Stimulated activated CD8-positive, alpha-beta memory T cell treated with anti-CD3 and anti-CD28 coated beads, Interleukin-15, amount 100 ng/mL, for 24 hours (primary cell): ENCODE data around the gene PCBP2.
"Not testable (repeated sequence)": the region's sequence is repeated elsewhere in the genome, so short reads cannot be mapped to it uniquely, and the experiment has no call there.

Source experiments
- DNase-seq: peaks from one replicate; pipeline ENCODE4 v3.0.0-alpha.2; 2020; ENCODE audit warnings: low read depth

The PCBP2 gene

DNA sequence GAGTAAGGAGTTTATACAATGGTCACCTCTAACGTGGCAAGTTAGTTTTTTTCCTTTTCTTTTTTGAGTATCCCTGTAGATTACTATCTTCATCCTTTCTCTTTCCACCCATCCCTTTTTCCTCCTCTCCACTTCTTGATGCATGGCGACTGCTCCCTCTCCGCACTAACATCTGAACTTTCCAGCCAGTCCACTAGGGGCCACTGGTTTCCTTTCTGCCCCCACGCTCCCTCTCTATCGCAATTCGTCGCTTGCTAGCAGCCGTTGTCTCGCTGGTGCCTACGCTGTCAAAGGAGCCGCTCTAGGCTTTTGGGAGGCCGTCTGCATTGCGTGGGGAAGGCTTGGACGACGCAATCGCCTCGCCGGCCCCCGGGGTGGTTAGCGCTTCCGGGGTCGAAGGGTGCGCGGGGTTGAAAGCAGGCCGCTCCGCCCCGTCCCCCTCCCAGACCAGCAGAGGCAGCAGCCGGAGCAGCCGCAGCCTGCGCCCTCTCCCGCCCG is at the start of gene PCBP2:
PCBP2 (plus strand) TSS at position 442 of the 498 bp plus-strand sequence. CDS start 2,699 bp downstream, outside the sequence.
- DNase-seq = peak; percentile 87

GRCh38 chr12:53402351-53402750 is 49.6 kb upstream of the PCBP2 start:
- DNase-seq = not testable (repeated sequence)

- DNase-seq = no peak
These were observed 49.0 kb upstream of the PCBP2 start for GRCh38 chr12:53402871-53403270.

- DNase-seq = no peak
These were observed 41.0 kb upstream of the PCBP2 start for GRCh38 chr12:53410951-53411350.

GRCh38 chr12:53413485-53414204 is 38.3 kb upstream of the PCBP2 start:
- no peak for DNase-seq

DNA sequence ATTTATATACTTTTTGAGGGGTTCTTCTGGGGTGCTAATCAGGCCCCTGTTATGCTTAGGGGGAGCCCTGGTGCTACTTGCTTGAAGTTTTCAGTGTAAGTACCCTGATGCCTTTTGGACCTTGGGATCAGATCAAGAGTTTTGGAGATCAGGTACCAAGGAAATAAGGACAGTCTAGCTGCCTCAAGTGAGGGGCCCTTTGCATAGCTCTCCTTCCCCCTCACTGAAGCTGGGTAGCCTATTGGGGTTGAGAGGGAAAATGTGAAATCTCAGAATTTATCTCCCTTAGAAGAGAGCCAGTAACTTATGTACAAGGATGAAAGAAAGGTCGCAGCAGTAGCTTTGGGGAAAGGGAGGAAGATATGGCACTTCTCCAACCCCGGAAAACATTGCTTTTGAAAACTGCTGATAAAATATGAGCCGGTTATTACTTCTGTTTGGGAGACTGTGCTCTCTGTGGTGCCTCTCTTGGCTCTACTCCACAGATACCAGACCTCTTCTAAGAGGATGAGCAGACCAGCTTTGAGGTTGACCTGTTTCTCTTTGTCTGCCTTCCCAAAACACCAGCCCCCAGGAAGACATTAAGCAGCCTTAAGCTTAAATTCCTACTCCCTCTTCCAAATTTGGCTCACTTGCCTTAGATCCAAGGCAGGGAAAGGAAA is 37.0 kb upstream of the PCBP2 start:
- DNase-seq = no peak

DNA sequence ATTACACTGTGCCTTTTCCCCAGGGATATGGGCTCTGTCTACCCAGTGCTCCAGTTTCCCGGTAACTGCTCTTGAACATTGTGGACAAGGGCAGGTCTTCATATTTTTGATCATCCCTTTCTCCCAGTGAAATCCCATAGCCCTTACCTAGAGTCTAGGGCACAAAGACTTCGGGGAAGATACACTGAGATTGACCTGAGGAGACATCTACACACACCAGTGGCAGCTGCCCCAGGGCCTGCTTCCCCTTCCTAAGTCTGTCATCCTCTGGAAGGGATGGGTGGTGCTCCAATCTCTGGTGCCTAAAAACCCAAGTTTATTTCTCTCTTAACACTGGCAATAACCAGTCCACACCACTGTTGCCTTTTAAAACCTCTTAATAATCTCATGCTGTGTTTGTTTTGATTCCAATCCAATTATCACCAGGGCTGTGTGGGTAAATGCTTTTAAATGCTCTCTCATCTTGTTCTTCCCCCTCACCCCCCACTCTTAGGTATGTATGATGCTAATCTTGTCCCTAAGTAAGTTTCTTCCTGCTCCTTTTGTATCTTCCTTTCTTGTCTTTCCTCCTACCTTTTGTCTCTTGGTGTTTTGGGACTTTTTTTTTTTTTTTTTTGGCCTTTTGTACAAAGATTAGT is 36.0 kb upstream of the PCBP2 start:
- DNase-seq = not testable (repeated sequence)

DNA sequence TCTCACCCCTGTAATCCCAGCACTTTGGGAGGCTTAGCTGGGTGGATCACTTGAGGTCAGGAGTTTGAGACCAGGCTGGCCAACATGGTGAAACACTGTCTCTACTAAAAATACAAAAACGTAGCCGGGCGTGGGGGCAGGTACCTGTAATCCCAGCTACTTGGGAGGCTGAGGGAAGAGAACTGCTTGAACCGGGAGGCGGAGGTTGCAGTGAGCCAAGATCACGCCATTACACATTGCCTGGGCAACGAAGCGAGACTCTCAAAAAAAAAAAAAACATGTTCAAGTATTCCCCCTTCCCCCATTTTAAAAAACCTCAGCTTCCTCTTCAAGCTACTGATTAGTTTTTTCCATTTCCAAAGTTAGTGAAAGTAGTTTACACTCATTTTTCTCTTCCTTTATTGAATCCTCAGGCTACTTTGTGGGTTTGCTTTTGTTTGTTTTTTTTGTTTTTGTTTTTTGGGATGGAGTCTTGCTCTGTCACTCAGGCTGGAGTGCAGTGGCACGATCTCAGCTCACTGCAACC is 34.5 kb upstream of the PCBP2 start:
- DNase-seq = not testable (repeated sequence)

GRCh38 chr12:53418221-53418620 is 33.7 kb upstream of the PCBP2 start:
- no peak for DNase-seq

DNA sequence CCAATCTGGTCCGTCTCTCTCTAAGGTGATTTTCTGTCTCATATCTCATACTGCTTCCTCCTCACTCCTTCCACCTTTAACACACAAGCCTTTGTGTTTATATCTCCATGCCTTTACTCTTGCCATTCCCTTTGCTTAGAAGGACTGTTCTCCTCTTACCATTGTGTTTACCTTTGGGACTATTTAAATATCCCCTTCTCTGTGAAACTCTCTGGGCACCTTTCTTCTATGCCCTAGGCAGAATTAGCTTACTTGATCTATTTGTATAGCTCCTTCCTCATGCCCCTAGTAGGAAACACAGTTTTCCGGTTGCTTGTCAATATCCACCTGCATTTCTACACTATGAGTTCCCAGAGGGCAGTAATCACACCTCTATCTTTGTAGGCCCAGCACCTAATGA is 32.1 kb upstream of the PCBP2 start:
- DNase-seq = no peak

DNA sequence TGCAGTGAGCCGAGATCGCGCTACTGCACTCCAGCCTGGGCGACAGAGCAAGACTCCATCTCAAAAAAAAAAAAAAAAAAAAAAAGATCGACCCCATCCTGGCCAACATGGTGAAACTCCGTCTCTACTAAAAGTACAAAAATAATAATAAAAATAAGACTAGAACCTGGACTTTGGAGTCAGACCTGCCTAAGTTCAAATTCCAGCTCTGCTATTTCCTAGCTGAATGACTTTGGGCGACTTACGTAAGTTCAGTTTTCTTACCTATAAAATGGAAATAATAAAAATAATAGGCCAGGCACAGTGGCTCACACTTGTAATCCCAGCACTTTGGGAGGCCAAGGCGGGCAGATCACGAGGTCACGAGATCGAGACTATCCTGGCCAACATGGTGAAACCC is 29.7 kb upstream of the PCBP2 start:
- DNase-seq = not testable (repeated sequence)

GRCh38 chr12:53423597-53423996 is 28.3 kb upstream of the PCBP2 start, which contains the start of gene AMHR2:
AMHR2 (plus strand) TSS chr12:53423855; CDS start chr12:53423935, 80 bp downstream.
- no peak for DNase-seq

GRCh38 chr12:53424626-53425514 is 27.0 kb upstream of the PCBP2 start:
- no peak for DNase-seq

GRCh38 chr12:53425515-53426150 is 26.3 kb upstream of the PCBP2 start:
- no peak for DNase-seq

DNA sequence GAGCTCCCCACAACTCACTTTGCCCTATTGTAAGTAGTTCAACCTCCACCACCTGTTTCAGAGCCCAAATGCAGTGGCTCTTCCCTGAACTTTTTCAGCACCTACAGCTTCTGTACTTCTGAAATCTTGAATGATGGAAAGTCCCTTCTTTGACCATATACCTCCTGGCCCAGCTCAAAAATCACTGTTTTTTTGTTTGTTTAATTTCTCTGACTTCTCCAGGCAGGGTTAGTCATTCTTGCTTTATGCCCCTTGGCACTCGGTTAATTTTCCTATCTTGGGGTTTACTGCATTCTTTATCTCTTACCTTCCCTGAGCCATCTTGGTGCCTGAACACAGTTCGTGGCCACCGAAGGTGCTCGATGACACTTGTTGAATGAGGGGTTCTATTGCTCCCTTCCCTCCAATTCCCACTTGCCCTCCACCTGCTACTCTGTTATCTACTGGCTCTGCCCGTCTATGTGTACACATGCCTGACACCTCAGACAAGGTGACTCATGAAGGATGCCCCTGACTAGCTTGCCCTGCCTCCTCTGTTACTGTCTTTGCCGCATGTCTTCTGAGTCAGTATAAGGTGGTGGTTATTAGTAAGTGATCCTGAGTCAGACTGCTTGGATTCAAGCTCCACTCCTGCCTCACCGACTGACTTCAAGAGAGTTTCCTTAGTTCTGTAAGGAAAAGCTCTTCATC is 23.9 kb upstream of the PCBP2 start:
- DNase-seq = no peak

- no peak for DNase-seq
These were observed 23.2 kb upstream of the PCBP2 start for GRCh38 chr12:53428741-53429140.

DNA sequence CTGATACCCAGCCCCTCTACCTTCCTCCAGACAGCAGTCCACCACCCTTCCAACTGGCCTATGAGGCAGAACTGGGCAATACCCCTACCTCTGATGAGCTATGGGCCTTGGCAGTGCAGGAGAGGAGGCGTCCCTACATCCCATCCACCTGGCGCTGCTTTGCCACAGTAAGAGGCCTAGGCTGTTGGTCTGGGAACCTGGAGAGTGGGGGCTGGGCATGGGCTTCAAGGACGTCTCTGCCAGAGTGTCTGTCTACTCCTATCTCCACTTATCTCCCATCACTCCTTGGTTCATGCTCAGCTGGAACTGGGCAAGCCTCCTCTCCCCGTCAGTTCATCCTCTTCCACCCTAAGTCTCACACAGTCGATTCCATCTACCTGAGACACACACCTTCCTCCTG is 21.8 kb upstream of the PCBP2 start:
- no peak for DNase-seq

GRCh38 chr12:53431187-53431586 is 20.7 kb upstream of the PCBP2 start:
- no peak for DNase-seq

- not testable (repeated sequence) for DNase-seq
These were observed 16.6 kb upstream of the PCBP2 start for GRCh38 chr12:53435326-53435725.

GRCh38 chr12:53439582-53439981 is 12.3 kb upstream of the PCBP2 start:
- DNase-seq = not testable (repeated sequence)
